HG02763 (cell line): ENCODE results near the gene STK39.

Source experiments
- ATAC-seq: cut with Tn5 transposase; IDR thresholded peaks from one replicate; pipeline ENCODE4 v1.9.1; 2021; ENCODE audit warnings: mild to moderate bottlenecking, moderate library complexity; ENCODE audit not compliant: unreplicated experiment

STK39 gene

DNA sequence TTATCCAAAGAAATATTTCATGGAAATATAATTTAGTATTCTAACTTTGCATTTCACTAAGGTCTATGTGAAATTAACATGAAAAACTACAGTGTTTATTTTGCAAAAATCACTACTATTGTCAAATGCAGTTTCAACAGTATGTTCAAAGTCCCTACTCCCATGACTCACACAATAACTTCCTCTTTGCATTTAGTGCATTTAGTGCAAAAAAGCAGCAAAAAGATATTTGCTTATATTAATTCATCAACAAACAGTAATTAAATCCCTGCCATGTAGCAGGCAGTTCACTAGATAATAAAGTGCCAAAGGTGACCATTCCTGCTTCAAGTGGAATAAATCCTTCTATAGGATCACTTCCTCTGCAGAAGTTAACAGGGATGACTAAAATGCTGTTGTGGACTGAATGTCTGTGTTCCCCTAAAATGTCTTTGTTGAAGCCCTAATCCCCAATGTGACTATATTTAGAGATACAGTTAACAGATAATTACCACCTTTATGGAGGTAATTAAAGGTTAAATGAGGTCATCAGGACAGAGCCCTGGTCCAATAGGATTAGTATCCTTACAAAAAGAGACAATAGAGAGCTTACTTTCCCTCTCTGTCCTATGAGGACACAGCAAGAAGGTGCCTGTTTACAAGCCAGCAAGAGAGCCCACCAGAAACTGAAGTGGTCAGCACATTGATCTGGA, 61.7 kb downstream of the STK39 start:
- ATAC-seq, result no peak

DNA sequence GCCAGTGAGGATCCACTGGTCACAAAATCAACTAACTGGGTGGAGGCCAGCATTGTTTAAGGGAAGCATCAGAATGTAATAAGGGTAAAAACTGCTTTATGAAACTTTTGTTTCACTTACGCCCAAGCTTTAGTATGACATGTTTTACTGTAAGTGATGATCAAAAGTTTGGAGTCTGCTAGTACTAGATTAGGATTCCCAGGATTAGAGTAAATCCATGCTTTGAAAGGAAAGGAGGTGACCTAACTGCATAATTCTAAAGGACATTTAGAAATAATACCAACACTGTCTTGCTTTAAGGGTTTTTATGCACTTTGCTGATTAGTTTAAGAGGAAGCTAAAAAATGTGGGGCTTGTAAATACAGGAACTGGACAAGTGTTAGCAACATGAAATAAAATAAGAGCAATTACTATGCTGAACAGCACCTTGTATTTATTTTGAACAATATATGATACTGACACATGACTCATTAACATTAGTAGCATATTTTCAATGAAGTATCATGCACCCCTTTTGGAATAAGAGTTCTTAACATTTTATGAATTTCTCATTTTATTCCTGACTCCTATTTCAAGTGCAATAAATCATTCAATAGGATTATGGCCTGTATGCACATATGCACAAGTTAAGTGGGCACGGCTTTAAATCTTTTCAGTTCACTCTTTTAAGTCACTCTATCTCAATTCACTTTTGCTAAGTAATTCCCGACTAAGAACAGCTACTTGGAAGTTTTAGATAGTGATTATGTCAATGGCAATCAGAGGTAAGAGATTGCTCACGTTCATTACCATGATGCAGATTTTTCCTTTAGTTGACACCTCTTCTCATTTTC, 62.5 kb downstream of the STK39 start:
- no peak for ATAC-seq

DNA sequence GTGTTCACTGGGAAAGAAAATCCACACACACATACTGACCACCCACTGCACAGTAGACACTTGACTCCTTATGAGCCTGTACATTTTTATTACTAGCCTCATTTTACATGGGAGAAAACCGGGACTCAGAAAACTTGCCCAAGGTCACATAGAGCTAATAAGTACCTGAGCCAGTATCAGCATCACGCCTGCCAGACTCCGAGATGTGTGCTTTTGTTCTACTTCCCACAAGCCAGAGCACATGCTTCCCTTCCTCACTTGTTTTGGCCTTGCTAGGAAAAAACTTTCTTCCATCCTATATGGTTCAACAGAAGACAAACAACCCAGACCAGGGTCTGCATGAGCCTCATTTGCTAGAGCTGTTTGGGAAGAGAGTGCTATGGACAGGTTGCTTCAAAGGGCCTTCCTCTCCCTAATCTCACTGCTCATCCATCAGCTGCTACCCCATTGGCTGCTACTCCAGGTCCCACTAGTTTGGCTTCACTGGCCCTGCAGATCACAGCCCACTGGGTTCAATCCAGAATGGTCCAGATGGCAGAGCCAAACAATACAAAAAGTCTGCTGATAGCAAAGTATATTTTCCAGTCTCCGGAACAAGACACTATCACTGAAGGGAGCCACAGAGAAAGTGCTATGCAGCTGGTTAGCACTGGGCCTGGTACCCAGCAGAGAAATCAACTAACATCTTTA, 63.9 kb downstream of the STK39 start:
- ATAC-seq, result no peak

DNA sequence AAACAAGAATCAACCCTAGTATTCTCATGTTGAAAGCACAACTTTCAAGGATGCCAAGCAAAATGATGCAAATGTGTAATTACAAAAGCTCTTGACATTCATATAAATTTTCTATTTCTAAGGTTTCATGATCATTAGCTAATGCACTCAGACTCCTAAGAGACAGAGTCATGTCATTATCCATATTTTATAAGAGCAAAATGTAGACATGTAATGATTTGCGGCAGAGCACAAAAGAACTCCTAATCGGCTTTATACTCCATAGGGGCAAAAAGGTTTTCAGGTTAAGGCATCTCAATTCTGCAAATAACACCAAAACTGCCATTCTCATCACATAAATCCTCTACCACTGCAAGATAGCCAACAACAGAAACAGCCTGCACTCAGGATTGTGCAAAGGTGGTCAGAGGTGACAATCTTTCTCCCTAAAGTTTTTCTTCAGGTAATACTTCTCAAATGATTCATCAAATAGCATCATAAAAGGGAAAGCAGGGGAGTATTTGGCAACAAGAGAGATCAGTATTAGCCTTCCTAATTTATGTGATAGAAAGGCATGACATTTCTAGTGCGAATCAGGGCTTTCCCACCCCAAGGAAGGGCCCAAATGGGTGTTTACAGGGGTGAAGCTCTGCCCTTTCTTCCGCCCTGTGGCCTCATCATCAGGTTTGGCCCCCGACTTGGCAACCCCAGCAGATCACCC, 64.7 kb downstream of the STK39 start:
- ATAC-seq, result no peak

DNA sequence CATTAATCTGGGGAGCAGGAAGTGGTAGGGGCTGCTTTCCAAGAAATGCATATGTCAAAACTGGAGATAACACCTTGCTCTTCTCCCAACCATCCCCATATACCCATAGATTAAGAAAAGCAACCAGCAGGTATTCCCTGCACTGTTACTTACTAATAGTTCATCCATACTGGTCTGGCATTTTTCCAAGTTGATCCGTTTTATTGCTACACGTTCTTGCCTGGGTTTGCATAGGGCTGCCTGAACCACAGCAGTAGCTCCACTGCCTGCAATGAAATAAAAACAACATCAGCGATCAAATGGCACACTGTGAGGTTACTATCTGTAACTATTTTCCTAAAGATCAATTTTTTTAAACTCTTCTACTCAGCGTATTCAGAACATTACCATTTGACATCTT, 65.6 kb downstream of the STK39 start:
- ATAC-seq, result no peak

DNA sequence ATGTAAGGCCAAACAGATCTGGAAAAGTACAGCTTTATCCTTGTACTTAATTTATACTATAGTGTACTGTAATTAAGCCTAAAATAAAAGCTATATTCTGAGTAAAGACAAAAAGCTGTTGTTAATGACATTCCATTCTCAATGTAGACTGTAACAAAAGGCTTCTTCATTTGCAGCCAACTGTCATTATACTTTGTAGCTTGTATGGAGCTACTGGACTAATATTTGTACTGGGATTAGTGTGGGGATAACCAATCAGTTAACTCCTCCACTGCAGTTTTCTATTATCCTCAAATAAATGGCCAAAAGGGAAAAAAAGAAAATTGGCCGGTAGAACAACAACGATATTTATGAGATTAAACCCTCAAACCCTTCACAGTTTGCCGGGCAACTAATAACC, 66.5 kb downstream of the STK39 start:
- ATAC-seq, result no peak

DNA sequence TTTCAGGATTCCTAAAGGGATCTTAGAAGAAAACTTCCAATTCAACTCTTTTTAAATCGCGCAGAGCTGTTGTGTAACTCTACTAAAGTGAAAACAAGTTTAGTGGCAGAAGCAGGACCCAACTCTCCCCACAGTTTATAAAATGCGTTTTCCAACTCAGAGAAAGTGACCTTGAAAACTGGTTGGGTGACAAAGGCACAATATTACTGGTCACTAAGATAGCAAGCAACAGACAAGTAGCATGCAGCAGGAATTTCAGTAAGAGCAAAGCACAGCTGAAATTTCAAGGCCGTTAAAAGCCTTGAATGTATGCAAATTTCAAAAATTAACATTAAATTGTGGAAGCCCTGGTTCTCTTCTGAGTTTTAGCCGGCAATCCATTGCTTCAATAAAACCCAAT, 66.9 kb downstream of the STK39 start:
- ATAC-seq, result no peak

DNA sequence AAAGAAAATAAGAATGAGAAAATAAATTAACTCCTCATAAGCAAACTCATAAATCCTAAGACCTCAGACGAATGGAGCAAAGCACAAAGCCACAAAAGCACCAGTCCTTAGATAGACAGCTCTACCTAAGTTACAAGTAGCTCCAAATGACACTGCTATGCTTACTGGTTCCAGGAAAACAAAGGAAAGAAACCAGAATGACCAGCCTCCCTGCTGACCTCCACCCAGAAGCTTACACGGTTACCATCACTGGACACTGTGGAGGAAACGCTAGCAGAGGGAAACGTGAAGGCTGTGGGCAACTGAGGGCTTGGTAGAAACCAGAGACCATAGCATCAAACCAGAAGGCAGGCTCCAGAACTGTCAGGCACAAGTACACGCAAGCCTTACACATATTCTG, 67.8 kb downstream of the STK39 start:
- no peak for ATAC-seq

DNA sequence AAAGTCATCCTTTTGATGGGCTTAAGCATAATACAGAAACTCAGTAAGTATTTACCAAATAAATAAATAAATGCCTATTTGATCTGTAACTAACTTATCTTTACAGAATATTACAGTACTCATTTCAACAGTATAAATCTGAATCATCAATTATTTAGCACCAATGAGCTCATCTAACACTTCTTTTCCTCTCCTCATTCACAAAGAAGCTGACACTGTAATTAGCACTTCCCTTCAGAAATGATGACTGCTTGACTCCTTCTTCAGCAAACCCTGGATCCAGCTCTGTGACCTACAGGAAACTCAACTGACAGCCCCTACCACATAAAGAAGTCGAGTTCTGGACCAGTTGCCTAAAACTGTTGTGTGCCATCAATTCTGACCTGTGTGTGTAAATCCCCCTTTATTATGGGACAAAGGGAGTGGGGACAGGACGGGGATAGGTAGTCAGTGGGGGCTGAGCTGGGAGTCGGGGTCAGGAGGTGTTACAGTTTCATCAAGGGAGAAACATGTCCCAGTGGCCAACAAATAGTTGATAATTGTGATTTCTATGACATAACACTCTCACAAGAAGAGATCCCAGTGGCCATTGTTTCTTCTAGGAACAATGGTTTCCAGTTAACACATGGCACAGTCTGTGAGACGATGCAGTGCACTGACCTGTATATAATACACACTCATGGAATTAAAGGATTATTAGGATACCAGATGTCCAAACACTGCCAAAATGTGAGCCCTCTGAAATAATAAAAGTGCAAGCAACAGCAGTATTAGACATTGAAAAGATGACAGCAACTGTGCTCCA, 68.7 kb downstream of the STK39 start:
- no peak for ATAC-seq

DNA sequence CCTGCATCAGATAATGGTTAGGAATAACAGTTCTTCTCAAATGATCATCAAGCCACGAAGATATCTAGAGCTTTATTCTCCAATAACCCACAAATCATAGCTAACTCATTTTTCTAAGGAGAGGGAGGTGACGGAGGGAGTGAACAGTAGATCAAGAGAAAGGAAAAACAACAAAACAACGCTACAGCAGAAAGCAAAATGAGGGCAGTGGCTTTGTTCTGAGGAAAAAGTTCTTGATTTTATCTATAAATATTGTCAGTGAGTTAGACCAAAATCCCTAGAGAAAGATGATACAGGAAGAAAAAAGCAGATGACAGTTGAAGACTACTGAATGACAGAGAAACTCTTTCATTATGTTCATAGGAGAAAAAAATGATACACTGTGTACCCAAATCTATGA, 71.0 kb downstream of the STK39 start:
- no peak for ATAC-seq

DNA sequence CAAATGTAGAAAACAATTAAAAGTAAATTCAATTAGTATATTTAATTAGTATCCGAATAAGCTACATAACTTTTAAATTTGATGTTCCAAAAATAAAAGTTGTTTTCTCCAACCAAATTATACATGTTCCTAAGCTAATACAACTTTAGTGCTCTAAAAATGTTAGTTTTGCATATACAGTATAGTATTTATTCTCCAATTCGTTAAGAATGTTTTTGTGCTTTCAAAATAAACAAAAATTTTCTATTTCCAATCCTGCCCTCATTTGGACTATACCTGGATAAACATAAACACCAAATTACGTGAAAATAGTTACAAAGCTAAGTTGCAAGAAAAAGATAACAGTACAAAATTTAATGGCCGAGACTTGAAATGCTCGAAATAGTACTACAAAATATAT, 71.9 kb downstream of the STK39 start:
- no peak for ATAC-seq

DNA sequence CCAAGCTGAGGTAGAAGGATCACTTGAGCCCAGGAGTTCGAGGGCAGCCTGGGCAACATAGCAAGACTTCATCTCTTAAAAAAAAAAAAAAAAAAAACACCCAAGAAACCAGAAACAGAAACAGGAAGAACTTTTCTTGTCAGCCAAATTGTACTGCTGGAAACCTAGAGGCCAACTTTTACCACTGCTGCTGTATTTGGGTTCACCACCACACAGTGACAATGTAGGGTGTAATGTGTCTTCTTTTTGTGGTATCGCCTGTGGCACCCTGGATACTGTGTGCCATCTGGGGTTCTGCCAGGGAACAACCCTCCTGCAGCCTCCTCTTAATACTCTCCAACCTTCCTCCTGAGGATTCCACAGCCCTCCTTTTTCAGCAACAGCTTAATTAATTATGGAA, 72.6 kb downstream of the STK39 start:
- no peak for ATAC-seq

DNA sequence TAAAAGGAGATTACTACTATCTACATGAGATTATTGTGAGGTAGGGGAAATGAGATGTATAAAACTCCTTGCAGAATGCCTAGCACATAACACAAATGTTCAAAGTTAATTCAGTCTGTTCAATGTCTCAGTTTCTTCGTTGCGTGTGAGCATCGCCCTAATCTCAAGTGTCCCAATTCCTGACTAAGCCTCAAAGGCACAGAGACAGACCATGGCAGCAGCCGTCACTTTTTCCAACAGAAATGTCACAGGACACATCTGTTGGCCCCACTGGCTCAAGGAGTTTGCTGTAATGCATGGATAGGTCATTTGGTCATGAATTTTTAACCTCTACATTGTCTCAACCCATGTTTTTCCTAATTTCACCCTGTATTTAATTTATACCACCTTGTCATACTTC, 75.3 kb downstream of the STK39 start:
- no peak for ATAC-seq

DNA sequence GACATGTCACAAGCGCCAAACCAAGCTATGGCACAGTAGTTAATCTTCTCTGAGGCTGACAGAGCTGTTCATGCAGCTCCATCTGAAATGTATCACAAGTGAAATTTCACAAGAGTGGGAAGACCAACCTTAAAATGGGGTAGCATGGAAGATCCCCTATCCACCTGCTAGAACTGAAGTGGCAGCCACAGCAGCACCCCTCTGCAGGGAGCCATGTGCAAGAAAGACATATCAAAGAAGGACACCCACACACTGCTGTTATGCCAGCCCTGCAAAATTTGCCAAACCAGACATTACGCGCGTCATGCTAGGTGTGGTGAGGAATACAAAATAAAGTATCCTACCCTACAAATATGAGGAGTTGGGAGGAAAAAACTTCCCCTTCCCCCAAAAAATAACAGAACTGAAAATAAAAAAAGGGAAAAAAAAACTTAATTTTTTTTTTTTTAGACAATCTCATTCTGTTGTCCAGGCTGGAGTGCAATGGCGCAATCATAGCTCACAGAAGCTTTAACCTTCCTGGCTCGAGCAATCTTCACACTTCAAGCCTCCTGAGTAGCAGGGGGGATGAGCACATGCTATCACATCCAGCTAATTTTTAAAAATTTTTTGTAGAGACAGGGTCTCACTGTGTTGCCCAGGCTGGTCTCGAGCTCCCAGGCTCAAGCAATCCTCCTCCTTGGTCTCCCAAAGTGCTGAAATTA, 76.2 kb downstream of the STK39 start:
- no peak for ATAC-seq

DNA sequence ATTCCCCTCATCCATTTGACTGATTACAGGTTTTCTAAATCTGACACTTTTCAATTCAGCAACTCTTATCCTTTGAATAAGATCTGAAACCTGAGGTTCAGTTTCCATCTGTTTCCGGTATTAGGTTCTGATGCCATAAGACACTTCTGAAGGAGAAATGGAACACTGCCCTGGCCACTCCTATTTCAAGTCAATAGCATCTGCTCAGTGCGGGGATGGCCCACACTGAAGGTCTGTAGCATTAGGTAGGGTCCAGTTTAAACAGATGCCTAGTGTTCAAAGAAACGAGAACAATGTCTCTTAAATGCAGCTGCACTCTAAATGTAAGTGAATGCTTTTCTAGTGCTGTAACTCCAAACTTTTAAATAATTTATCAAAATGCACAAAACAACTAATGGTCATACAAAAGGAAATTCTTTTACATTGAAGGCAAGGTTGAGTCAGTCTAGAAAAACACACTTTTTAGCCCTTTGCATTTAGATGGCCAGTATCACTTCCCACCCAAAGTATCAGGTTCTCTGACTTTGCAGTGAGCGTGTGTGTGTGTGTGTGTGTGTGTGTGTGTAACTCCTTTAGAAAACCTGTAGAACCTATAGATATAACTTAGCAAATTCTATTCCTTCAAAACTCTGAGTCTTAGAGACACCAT, 78.2 kb downstream of the STK39 start:
- ATAC-seq, result no peak

DNA sequence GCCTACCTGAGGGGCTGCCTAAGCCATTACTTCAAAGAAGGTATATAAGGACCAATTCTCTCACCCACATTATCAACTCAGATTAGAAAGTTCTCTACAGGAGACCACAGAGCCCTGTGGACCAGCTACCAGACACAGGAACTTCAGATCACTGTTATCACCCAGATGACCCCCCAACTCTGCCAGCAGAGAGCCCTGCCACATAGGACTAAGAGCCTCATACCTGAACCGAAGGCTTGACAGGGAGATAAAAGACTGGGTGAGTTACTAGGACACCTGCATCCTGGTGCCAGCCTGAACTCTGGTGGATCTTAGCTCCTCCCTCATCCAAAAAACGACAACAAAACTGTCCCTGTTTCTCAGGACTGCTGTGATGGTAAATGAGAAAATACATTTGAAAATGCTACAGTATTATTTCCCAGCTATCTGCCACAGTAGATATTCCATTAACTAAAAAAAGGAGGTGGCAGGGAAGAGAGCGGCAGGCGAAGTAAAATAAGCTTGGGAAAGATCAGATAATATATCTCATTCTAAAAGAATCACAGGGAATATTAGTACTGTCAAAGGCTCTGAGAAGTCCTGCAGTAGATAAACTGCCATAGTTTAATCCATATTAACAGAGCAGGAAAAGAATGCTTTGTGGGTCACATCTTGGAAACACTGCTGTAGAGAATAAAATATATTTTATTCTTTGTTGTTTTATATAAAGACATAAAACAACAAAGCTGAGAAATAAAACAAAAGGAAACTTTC, 79.7 kb downstream of the STK39 start:
- ATAC-seq, result no peak

DNA sequence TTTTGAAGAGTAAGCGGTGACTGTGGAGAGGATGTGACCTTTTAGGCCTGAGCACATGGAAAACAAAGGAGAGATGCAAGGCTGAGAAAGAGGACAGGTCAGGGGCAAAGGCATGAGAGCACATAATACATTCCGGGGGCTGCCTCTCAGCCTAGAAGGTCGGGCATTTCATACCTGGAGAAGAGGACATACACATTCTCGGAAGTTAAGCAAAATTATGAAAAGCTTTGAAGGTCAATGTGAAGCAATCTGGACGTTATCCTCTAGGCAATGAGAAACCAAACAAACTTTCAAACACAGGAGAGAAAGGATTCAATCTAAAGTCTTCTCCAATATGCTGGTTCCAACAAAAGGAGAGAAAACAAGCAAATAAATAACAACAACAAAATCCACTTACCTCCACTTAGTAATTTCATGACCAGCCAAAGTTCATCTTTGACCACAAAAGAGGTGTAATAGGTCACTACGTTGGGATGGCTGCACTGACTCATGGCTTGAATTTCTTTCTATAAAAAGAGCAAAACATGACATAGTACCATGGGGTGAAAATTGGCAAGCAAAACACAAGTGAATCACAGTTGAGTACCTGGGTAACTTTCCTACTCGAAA, 80.4 kb downstream of the STK39 start:
- no peak for ATAC-seq
